ENCODE data around the gene HPCA. TPM values are rescaled to one million over a fixed set of nuclear protein-coding genes. Genes with fewer than 3 reads are reported as not detected.

Gene HPCA
- total RNA-seq, 1 donor from 2014 or later, result 0.86 TPM

DNA sequence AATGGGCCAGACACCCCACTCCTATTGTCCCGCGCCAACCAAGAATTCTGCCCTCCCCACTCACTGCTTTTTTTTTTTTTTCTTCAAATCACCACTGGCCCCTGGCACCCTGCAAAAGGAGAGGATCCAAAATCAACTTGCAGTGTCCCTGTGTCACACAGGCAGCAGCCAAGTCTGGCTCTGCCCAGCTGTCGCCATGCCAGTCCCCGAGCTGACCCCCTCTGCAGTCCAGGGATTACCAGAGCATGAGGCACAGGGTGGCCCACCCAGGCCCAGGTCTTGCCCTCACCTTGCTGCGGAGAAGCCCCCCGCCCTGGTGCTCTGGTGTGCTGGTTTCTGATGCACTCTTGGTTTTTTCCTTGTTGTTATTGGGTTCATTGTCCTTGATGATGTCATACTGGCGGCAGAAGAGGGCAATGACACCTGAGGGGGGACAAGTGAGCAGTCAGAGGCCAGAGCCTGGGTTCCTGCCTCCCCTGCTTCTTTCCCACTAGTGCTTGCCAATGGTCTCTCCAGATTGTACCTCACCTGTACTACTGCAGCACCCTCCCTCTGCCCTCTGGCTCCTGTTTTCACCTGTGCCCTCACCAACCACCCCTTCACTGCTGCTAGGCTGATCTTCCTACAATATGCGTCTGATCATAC is 21.8 kb upstream of the HPCA start:
- no peak for DNase-seq (ENCODE audit: low read depth, low spot score)
- Mint-ChIP-seq H3K27me3 (ENCODE audit: low read depth) (peaks cover 5% of the 10 kb centered on the region), H3K4me3 (no peak overlapping the region), H3K36me3 (ENCODE audit: low read depth) (peaks cover 9% of the 10 kb centered on the region), H3K9me3 (no peaks in the 10 kb centered on the region), H3K27ac (ENCODE audit: unreplicated experiment) (no peak overlapping the region), H3K4me1 (peaks cover 11% of the 10 kb centered on the region)
- TF ChIP-seq, protein P1, sequence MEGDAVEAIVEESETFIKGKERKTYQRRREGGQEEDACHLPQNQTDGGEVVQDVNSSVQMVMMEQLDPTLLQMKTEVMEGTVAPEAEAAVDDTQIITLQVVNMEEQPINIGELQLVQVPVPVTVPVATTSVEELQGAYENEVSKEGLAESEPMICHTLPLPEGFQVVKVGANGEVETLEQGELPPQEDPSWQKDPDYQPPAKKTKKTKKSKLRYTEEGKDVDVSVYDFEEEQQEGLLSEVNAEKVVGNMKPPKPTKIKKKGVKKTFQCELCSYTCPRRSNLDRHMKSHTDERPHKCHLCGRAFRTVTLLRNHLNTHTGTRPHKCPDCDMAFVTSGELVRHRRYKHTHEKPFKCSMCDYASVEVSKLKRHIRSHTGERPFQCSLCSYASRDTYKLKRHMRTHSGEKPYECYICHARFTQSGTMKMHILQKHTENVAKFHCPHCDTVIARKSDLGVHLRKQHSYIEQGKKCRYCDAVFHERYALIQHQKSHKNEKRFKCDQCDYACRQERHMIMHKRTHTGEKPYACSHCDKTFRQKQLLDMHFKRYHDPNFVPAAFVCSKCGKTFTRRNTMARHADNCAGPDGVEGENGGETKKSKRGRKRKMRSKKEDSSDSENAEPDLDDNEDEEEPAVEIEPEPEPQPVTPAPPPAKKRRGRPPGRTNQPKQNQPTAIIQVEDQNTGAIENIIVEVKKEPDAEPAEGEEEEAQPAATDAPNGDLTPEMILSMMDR (conservative IDR thresholded peaks at IDR 0.05), result no peak

DNA sequence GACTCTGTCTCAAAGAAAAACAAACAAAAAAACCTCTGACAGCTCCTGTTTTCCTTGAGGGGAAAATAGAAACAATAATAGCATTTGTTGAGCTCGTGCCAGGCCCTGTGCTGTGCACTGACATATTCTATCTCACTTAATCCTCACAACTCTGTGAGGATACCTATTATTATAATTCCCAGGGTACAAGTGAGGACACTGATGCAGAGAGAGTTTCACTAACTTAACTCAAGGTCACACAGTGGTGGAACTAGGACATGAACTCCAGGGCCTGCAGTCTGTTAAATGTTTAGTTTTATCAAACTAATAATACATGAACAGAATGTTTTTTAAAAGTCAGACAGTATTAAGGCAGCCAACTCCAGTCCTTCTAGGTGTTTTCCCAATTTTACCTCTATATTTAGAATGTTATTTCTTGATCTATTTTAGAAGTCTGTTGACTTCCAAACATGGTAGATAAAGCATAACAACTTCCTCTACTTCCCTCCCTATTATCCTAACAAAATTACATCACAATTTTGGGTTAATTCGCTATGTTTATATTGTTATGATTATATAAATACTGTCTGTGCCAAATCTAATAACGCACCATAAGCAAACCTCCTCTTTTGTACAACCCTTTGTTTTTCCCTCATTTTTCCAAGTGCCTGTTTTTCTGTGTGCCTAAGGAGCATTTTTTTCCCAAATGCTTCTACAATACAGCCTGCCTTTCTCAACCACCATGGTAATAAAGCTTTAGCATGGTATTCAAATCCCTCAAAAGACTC is 20.5 kb upstream of the HPCA start:
- no peak overlapping the region for H3K27ac Mint-ChIP-seq (ENCODE audit: unreplicated experiment)
- peaks cover 16% of the 10 kb centered on the region for H3K4me1 Mint-ChIP-seq
- no peak overlapping the region for H3K4me3 Mint-ChIP-seq
- H3K9me3 Mint-ChIP-seq, result no peaks in the 10 kb centered on the region
- no peak for DNase-seq (ENCODE audit: low read depth, low spot score)
- H3K36me3 Mint-ChIP-seq (ENCODE audit: low read depth), result peaks cover 9% of the 10 kb centered on the region
- H3K27me3 Mint-ChIP-seq (ENCODE audit: low read depth), result peaks cover 13% of the 10 kb centered on the region
- TF ChIP-seq, protein P1 (conservative IDR thresholded peaks at IDR 0.05), result no peak

DNA sequence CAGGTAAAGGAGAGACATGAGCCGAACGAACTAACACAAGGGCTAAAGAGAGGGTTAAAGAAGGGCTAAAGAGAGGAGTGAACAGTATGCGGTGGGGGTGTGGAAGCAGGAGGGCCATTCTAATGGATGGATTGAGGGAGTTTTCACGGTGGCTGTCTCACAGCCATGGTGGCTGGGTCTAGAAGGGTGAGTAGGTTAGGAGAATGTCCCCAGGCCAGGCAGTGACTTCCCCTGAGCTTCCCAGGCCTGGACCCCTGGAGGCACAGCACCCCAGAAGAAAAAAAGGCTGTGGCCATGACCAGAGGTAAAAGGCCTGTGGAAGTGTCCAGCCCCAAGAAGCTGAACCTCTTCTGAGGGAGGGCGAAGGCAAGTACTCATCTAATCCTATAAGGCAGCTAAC is 19.1 kb upstream of the HPCA start:
- DNase-seq (ENCODE audit: low read depth, low spot score), result no peak
- Mint-ChIP-seq H3K27ac (ENCODE audit: unreplicated experiment) (no peak overlapping the region), H3K9me3 (no peaks in the 10 kb centered on the region), H3K4me1 (peaks cover 22% of the 10 kb centered on the region), H3K36me3 (ENCODE audit: low read depth) (peaks cover 9% of the 10 kb centered on the region), H3K27me3 (ENCODE audit: low read depth) (peaks cover 25% of the 10 kb centered on the region), H3K4me3 (peak overlapping the region; percentile 44)
- TF ChIP-seq, protein P1 (conservative IDR thresholded peaks at IDR 0.05), result no peak

DNA sequence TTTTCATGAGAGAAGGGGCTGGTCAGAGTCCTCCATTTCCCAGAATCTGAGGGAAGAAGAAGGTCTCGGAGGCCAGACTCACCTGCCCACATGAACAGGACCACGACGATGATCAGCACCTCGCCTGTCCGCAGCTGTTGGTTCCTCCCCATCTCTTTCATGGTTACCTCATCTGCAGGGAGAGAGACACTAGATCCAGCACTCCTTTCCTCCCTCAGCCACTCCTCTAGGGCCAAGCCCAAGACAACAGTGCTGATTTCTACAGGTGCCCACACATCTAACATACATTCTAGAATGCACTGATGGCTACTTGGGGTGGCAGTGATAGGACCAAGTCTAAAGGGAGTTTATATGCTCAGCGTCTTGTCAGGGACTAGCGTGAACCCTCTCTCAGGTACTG is 18.6 kb upstream of the HPCA start:
- Mint-ChIP-seq H3K4me3 (no peak overlapping the region), H3K9me3 (no peaks in the 10 kb centered on the region), H3K36me3 (ENCODE audit: low read depth) (peaks cover 6% of the 10 kb centered on the region), H3K27ac (ENCODE audit: unreplicated experiment) (no peak overlapping the region), H3K27me3 (ENCODE audit: low read depth) (peaks cover 28% of the 10 kb centered on the region), H3K4me1 (peaks cover 24% of the 10 kb centered on the region)
- TF ChIP-seq, protein P1 (conservative IDR thresholded peaks at IDR 0.05), result no peak
- no peak for DNase-seq (ENCODE audit: low read depth, low spot score)

DNA sequence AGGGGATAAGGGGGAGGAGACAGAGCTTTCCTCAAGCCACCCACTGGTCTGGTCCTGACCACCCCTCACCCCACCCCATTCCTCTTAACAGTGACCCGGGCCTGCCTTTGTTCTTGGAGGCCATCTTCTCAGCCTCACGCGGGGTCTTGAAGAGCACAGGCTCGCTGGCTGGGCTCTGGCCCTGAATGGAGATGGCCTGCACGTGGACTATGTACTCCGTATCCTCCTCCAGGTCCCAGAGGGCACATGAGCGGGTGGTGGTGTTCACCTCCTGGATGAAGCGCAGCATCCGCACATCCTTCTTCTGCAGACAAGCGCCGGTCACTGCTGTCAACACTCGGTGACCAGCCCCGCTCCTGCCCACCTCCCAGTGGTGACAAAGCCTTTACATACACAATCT is 18.2 kb upstream of the HPCA start:
- Mint-ChIP-seq H3K27me3 (ENCODE audit: low read depth) (peaks cover 30% of the 10 kb centered on the region), H3K9me3 (no peaks in the 10 kb centered on the region), H3K4me1 (peaks cover 26% of the 10 kb centered on the region), H3K36me3 (ENCODE audit: low read depth) (peaks cover 3% of the 10 kb centered on the region), H3K4me3 (no peak overlapping the region), H3K27ac (ENCODE audit: unreplicated experiment) (no peak overlapping the region)
- no peak for DNase-seq (ENCODE audit: low read depth, low spot score)
- TF ChIP-seq, protein P1 (conservative IDR thresholded peaks at IDR 0.05), result no peak

All from neural crest cell (in vitro differentiated cells).